Measurements from ENCODE around the gene PYROXD2.
A peak's percentile ranks its signal among the peaks of the same experiment; 100 is the strongest.

Gene PYROXD2

DNA sequence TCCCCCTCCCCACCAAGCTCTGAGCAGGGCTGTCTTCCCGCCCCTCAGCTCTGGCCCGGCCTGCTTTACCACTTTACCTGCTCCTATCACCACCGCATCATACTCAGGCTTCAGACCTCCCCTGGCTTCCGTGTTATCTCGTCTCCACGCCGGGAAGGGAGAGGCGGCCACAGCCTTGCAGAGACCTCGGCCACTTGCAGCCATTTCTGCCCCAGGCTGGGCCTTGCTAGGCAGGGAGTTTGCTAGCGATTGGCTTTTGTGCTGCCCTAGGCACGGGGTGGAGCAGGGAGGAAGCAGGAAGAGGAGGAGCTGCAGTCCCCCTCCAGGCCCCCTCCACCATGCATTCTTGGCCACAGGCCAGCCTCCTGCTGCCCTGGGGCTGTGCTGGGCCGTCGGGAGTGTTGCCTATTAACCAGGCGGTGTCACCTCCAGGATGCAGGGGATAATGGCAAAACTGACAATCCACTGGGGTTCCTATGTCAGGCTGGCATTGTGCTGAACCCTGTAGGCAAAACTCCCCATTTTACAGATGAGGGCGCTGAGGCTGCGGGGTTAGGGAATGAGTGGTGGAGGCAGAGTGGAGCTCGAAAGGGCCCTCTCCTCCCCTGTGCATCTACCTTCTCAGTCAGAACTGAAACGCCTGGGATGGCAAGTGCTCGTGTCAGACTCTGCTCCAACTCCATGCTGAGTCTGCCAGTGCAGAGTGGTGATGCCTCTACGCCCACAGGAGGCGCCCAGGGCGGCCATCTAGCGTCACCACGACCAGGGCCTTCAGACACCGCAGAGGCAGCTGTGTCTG, at the start of gene PYROXD2:
Gene PYROXD2, minus strand, starts transcription at position 251 of the 799 bp plus-strand sequence. Its CDS starts 47 bp downstream, at position 204.
- TF ChIP-seq, protein P1, sequence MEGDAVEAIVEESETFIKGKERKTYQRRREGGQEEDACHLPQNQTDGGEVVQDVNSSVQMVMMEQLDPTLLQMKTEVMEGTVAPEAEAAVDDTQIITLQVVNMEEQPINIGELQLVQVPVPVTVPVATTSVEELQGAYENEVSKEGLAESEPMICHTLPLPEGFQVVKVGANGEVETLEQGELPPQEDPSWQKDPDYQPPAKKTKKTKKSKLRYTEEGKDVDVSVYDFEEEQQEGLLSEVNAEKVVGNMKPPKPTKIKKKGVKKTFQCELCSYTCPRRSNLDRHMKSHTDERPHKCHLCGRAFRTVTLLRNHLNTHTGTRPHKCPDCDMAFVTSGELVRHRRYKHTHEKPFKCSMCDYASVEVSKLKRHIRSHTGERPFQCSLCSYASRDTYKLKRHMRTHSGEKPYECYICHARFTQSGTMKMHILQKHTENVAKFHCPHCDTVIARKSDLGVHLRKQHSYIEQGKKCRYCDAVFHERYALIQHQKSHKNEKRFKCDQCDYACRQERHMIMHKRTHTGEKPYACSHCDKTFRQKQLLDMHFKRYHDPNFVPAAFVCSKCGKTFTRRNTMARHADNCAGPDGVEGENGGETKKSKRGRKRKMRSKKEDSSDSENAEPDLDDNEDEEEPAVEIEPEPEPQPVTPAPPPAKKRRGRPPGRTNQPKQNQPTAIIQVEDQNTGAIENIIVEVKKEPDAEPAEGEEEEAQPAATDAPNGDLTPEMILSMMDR (IDR thresholded peaks at IDR 0.05; ENCODE audit: low read depth, low read length, missing control alignments), result no peak
- peak; percentile 59 for DNase-seq (ENCODE audit: low read depth)
- in situ Hi-C loops (cut with HindIII; ENCODE audit: low sequenced_read_pairs), result no loop called here
- peak within 1 kb of the TSS; percentile 71 for H3K4me3 ChIP-seq (ENCODE audit: low read depth, low read length)

DNA sequence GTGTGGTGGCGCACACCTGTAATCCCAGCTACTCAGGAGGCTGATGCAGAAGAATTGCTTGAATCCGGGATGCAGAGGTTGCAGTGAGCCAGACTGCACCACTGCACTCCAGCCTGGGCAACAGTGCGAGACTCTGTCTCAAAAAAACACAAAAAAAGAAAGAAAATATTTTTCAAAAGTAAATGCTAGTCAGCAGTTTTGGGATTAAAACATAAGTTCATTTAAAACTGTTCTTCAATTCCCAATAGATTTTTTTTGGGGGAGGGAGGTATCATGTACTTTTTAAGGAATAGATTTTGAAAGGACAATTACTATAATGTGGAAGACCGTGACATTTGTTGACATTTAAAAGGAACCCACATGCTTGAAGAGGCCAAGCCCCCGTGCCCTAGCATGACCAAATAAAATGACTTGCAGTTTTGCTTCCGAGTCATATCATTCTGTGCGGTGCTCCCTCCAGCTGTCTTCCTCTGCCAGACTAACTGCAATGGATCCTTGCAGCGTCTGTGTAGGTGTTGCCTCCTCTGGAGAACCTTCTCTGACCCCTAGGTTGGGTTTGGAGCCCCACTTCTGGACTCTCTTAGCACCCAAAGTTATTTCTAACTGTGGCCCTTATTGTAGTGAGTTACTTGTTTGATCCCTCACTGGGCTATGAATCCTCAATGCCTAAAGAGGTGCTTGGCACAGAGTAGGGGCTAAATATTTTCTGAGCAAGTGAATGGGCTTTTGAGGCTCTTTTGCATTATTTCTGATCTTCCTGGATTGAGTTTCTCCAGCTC, 49.2 kb upstream of the PYROXD2 start:
- in situ Hi-C loops (cut with HindIII; ENCODE audit: low sequenced_read_pairs), result loop anchor here (25.0 kb wide), 3 partner anchors 227 to 1248 kb away; partner anchors contain the start of gene HPSE2
- no peak overlapping the region for H3K4me3 ChIP-seq (ENCODE audit: low read depth, low read length)
- TF ChIP-seq, protein P1 (IDR thresholded peaks at IDR 0.05; ENCODE audit: low read depth, low read length, missing control alignments), result no peak
- DNase-seq (ENCODE audit: low read depth), result no peak

DNA sequence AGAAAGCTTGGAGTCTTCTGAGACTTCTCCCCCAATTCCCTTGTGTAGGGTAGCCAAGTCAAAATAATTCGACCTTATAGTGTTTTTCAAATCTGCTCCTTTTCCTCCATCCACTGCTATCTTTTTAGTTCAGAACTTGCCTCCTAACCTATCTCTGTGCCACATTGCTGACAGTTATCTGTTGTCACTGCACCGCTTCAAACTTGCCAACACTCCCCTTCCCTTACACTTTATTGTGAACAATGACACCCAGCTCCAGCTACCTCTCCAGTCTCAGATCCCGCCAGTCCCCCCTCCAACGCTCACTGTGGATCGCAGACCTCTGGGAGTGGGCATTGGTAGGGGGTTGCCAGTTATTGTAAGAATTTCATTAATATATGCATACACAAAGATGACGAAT, 48.0 kb upstream of the PYROXD2 start:
- TF ChIP-seq, protein P1 (IDR thresholded peaks at IDR 0.05; ENCODE audit: low read depth, low read length, missing control alignments), result no peak
- in situ Hi-C loops (cut with HindIII; ENCODE audit: low sequenced_read_pairs), result loop anchor here (25.0 kb wide), 3 partner anchors 226 to 1249 kb away; partner anchors contain the start of gene HPSE2
- no peak overlapping the region for H3K4me3 ChIP-seq (ENCODE audit: low read depth, low read length)
- DNase-seq (ENCODE audit: low read depth), result no peak

DNA sequence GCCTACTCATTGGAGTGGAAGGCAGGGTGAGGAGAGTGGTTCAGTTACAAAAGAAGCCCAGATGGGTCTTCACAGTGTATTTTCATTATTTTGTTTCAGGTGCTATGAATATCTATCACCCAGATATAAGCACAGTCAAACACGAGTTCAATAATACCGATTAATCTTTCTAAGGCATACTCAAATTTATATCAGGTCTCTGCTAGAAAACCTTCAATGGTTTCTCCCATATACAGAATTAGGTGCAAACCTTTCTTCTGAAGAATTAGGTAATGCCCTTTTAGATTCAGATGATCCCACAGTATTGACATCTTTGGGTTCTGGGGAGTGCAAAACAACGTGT, 46.5 kb upstream of the PYROXD2 start:
- no peak for DNase-seq (ENCODE audit: low read depth)
- TF ChIP-seq, protein P1 (IDR thresholded peaks at IDR 0.05; ENCODE audit: low read depth, low read length, missing control alignments), result no peak
- H3K4me3 ChIP-seq (ENCODE audit: low read depth, low read length), result no peak overlapping the region
- in situ Hi-C loops (cut with HindIII; ENCODE audit: low sequenced_read_pairs), result loop anchor here (25.0 kb wide), 3 partner anchors 224 to 1251 kb away; partner anchors contain the start of gene HPSE2

DNA sequence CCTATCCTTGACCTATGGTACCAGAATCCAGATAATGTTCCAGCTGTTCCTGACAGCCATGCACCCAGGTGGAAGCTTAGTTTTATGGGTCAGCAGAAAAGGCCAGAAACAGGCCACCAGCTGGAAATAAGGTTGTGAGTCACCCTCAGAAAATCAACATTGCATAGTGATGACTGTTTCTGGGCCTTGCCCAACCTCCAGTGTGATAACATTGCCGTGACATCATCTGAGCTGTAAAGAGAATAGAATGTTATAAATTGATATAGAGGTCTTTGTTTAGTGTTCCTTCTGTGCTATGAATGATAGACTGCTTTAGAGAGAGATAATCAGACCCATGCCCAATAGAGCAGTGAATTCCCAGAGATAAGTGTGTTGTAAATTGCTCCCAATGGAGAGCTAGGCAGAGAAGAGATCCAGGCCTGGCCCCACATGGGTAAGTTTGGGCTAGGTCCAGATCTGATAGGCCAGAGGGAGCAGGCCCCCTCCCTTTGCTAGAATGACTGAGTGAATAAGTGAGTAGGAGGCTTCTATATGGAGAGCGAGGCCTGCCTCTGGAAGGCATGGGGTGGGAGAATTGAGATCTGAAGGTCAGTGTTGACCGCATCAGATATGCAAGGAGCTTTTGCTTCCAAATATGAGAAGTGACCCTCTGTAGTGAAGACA, 46.0 kb upstream of the PYROXD2 start:
- TF ChIP-seq, protein P1 (IDR thresholded peaks at IDR 0.05; ENCODE audit: low read depth, low read length, missing control alignments), result no peak
- no peak overlapping the region for H3K4me3 ChIP-seq (ENCODE audit: low read depth, low read length)
- DNase-seq (ENCODE audit: low read depth), result peak; percentile 78
- in situ Hi-C loops (cut with HindIII; ENCODE audit: low sequenced_read_pairs), result loop anchor here (25.0 kb wide), 3 partner anchors 224 to 1251 kb away; partner anchors contain the start of gene HPSE2

All from astrocyte of the cerebellum (primary cell).